Measurements from ENCODE around the gene P4HA3. TPM values are rescaled to one million over a fixed set of nuclear protein-coding genes. Genes with fewer than 3 reads are reported as not detected.

P4HA3 gene
- total RNA-seq, 1 experiment from 2014 or later: 2.2 TPM

DNA sequence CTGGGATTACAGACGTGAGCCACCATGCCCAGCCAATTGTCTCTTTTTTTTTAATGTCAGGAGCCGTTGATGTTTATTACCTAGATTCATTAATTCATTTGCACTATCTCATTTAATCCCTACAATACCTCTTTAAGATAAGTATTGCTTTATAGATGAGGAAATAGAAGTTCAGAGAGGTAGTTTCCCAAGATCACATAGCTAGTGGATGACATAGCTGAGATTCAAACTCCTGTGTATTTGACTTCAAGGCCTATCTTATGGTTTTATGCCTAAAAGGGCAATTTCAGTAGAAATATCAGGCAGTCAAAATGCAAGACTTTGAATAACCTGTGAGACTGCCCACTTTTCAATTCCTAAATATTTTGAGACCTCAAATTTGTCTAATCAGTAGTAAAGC is 73.9 kb downstream of the P4HA3 start:
- no peak for DNase-seq (ENCODE audit: low read depth, low spot score)
- in situ Hi-C loops (cut with HindIII; ENCODE audit: low pct_unique_long_range_greater_than_20kb, low sequenced_read_pairs): no loop called here

- in situ Hi-C loops (cut with HindIII; ENCODE audit: low pct_unique_long_range_greater_than_20kb, low sequenced_read_pairs): no loop called here
Observed at GRCh38 chr11:74235121-74235520, 76.3 kb downstream of the P4HA3 start.

DNA sequence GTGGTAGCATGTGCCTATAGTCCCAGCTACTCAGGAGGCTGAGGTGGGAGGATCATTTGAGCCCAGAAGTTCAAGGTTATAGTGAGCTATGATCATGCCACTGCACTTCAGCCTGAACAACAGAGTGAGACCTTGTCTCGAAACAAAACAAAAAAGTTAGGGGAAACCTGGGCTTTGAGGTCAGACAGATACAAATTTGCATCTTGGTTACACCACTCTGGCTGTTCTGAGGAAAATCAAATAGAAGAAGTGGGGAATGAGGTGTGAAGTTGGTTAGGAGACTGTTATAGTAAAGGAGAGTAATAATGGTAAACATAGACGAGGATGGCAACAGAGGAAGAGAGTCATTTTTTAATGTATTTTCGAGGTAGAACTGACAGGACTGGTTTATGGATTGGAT is 77.8 kb downstream of the P4HA3 start:
- in situ Hi-C loops (cut with HindIII; ENCODE audit: low pct_unique_long_range_greater_than_20kb, low sequenced_read_pairs): no loop called here

More at GRCh38 chr11:74235121-74235520, 76.3 kb downstream of the P4HA3 start:
- DNase-seq (ENCODE audit: low read depth, low spot score): no peak

GRCh38 chr11:74232311-74232950 is 79.0 kb downstream of the P4HA3 start:
- in situ Hi-C loops (cut with HindIII; ENCODE audit: low pct_unique_long_range_greater_than_20kb, low sequenced_read_pairs): no loop called here
- no peak for DNase-seq (ENCODE audit: low read depth, low spot score)

More for the DNA sequence above, 77.8 kb downstream of the P4HA3 start:
- DNase-seq (ENCODE audit: low read depth, low spot score): no peak

GRCh38 chr11:74226907-74227306 is 84.5 kb downstream of the P4HA3 start:
- peak; percentile 30 for DNase-seq (ENCODE audit: low read depth, low spot score)
- in situ Hi-C loops (cut with HindIII; ENCODE audit: low pct_unique_long_range_greater_than_20kb, low sequenced_read_pairs): no loop called here

- in situ Hi-C loops (cut with HindIII; ENCODE audit: low pct_unique_long_range_greater_than_20kb, low sequenced_read_pairs): no loop called here
- no peak for DNase-seq (ENCODE audit: low read depth, low spot score)
Observed at GRCh38 chr11:74225565-74225964, 85.9 kb downstream of the P4HA3 start.

- in situ Hi-C loops (cut with HindIII; ENCODE audit: low pct_unique_long_range_greater_than_20kb, low sequenced_read_pairs): no loop called here
- DNase-seq (ENCODE audit: low read depth, low spot score): no peak
Observed at GRCh38 chr11:74221816-74222215, 89.6 kb downstream of the P4HA3 start.

DNA sequence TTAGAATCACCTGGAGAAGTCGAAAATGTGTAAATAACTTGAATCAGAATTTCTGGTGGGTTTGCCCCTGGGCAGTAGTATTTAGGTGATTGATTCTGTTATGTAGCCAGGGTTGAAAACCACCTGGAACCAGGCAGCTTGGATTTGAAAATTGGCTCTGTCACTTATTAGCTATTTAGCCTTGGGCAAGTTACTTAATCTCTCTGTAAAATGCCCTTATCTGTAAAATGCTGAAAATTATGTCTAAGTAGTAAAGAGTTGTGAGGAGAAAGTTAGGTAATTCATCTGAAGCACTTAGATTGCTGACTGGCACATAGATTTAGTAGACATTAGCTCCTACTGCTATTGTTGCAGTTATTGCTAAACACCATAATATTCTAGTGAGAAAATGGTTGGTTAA is 91.1 kb downstream of the P4HA3 start:
- DNase-seq (ENCODE audit: low read depth, low spot score): no peak
- in situ Hi-C loops (cut with HindIII; ENCODE audit: low pct_unique_long_range_greater_than_20kb, low sequenced_read_pairs): no loop called here

Small RNAs within 50 kb of the gene (small RNA-seq; reads per million reads assigned to genes)
- 0 reads per million in 2 experiments for gene RF00409

Other genes with a start within 250 kb of the P4HA3 start
- 32.5 and 35.0 TPM in 2 replicates for gene C2CD3, start 140.6 kb downstream of the P4HA3 start, total RNA-seq (2014; rRNA removed; shearing (Covaris generic))
- 47.9 and 53.7 TPM in 2 replicates for gene PPME1, start 140.4 kb downstream of the P4HA3 start, total RNA-seq (2014; rRNA removed; shearing (Covaris generic))
- gene PGM2L1, start 86.8 kb upstream of the P4HA3 start, total RNA-seq (2014; rRNA removed; shearing (Covaris generic)): 0.67 and 0.92 TPM in 2 replicates
- not detected in 2 replicates for gene KCNE3, start 155.9 kb upstream of the P4HA3 start, total RNA-seq (2014; rRNA removed; shearing (Covaris generic))
- 9.0 and 9.3 TPM in 2 replicates for gene LIPT2, start 182.1 kb upstream of the P4HA3 start, total RNA-seq (2014; rRNA removed; shearing (Covaris generic))